GM21576 (cell line): ENCODE results near the gene STAT2.
"Not testable (repeated sequence)": the region's sequence is repeated elsewhere in the genome, so short reads cannot be mapped to it uniquely, and the experiment has no call there.

Experiments
- ATAC-seq: cut with Tn5 transposase; IDR thresholded peaks from one replicate; pipeline ENCODE4 v1.9.1; 2021; ENCODE audit warnings: mild to moderate bottlenecking, moderate library complexity; ENCODE audit not compliant: unreplicated experiment

The STAT2 gene

GRCh38 chr12:56362130-56363059, 2.5 kb upstream of the STAT2 start, which contains the start of gene APOF:
Gene APOF (minus strand): TSS chr12:56362857. CDS start chr12:56362745, 112 bp downstream.
- ATAC-seq: no peak

DNA sequence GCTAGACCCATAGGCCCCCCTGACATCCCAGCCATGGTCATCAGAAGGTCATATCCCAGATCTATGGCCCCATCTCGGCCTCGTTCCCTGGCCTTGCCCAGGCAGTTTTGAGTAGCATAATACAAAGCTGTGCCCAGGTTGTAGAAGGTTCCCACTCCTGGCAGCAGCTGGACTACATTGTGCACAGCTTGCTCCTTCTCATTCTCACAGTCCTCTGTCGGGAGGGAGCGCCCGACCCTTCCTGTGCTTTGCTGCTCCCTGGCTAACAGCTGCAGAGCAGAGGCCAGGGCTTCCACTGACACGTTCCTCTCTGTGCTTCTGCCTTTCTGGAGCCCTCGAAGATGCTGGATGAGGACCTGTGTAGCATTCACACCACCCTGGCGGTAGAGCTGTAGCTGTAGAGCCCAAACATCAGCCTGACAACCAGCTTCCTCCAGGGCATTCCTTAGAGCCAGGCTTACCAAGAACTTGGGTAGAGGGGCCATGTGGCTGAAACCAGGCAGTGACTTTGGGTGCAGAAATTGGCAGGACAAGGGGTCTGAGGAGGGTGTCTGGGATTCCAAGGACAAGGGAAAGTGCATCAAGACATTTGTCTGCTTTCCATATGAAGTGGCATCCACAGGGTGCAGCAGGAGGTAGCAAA, 1.7 kb upstream of the STAT2 start:
- no peak for ATAC-seq

DNA sequence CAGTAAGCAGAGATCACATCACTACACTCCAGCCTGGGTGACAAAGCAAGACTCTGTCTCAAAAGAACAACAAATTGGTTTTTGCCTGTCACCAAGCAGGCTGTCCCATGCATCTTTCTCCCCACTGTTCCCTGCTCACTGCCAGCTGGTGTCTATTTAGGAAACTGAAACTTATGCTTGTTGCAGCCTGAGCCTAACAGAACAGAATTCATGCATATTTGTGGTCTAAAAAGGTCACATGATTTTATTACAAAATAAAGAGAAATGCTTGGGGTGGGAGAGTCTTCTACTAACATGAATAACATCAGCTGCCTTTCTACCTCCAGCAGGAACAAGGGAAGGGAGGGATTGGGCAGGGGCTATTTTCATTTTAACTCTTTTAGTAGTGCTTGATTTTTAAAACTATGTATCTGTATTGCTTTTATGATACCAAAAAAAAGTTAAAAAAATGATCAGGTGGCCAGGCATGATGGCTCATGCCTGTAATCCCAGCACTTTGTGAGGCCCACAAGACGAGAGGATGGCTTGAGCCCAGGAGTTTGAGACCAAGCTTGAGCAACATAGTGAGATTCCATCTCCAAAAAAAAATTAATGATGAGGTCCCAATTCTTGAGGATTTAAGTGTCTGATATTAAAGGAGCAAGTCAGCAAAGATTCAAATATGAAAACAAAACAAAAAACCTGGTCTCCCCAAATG, 923 bp downstream of the STAT2 start:
- no peak for ATAC-seq

DNA sequence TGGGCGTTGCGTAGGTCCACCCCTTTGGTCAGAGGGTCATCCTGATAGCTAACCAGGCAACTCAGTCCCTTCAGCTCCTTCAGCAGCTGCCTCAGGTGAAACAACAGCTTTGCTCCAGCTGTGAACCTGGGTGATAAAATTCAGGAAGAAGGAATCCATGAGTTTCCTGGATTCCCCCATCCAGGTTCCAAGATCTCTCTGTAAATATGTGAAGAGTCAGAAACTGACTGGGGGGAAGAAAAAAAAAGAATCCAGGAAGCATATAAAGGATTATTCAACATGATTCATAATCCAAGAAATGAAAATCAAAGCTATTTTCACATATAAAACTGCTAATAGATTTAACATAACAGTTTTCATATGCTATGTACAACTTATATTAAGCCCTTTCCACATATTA, 8.6 kb downstream of the STAT2 start:
- no peak for ATAC-seq

GRCh38 chr12:56350662-56351061, 9.2 kb downstream of the STAT2 start:
- no peak for ATAC-seq

DNA sequence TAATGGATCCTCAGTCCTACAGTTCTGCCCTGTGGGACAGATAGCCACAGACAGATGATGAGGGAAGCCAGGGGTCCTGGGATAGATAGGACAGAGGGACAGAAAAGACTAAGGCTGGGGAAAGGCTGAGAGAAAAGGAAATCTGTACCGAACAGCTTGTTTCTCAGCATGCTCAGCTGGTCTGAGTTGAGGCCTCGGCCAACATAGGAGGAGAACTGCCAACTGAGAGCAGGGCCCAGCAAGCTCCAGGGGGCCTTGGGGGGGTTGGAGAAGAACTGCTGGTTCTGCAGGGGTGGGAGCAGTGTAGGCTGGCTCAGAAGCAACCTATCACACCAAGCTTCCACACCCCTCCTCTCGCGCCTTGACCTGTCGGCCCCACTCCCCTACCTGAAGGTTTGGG, 11.1 kb downstream of the STAT2 start:
- no peak for ATAC-seq

GRCh38 chr12:56347255-56347654, 12.7 kb downstream of the STAT2 start:
- ATAC-seq: not testable (repeated sequence)

DNA sequence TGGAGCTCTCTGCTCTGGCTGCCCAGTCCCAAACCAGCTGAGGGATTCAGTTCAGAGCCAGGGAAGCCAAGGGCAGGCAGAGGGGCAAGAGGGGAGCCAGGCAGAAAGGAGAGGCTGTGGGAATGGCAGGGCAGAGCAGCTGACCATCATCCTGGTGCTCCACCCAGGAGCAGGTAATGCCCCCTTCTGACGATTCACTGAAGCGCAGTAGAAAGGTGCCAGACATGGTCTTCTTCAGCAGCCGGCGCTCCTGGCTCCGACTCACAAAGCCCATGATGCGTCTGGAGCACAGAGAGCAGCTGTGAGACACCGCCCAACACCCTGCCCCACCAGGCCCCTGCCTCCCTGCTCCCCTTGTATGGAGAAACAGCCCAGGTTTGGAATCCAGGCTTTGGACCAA, 13.2 kb downstream of the STAT2 start:
- ATAC-seq: no peak

- ATAC-seq: not testable (repeated sequence)
Measured at GRCh38 chr12:56342290-56342689, 17.6 kb downstream of the STAT2 start.

GRCh38 chr12:56341616-56342015, 18.3 kb downstream of the STAT2 start:
- no peak for ATAC-seq

- ATAC-seq: no peak
Measured at GRCh38 chr12:56339158-56339422, 20.8 kb downstream of the STAT2 start.

GRCh38 chr12:56338308-56339157, 21.4 kb downstream of the STAT2 start, which contains the start of gene IL23A:
Gene IL23A (plus strand): TSS chr12:56338884. CDS start chr12:56339045, 161 bp downstream.
- peak; percentile 35 for ATAC-seq

GRCh38 chr12:56337753-56338251, 22.1 kb downstream of the STAT2 start:
- no peak for ATAC-seq

DNA sequence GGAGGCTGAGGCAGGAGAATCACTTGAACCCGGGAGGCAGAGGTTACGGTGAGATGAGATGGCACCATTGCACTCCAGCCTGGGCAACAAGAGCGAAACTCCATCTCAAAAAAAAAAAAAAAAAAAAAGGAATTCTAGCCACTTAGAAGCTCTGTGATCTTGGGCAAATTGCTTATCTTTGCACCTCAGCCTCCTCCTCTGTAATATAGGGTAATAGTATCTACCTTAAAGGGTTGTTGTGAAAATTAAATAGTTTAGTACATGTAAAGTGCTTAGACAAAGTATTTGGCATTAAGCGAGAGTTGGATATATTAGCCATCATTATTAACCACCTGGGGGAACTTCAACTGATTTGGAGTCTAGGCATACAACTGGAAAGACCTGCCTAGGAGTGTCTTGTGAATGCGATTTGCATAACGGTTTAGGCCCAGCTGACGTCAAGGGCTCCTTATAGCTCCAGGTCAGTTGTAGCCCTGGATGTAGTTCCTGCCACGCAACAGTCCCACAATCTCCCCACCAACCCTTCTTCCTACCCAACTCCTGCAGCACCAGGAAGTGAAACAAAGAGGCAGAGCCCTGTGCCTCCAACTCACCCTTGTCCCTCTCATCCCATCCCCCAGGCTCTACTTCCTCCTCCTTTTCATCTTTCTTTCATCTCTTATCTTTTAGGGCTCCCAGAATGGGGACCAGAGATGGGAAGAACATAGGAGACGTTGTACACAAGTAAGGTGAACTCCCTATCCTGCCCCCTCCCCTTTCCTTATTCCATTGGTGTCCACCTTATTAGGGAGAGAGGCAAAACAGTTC, 23.3 kb downstream of the STAT2 start:
- ATAC-seq: no peak

GRCh38 chr12:56335527-56335926, 24.4 kb downstream of the STAT2 start:
- not testable (repeated sequence) for ATAC-seq

GRCh38 chr12:56334490-56334793, 25.5 kb downstream of the STAT2 start:
- ATAC-seq: no peak

- peak; percentile 88 for ATAC-seq
Measured at GRCh38 chr12:56333679-56334489, 26.0 kb downstream of the STAT2 start, which contains the start of gene PAN2. Gene PAN2 (minus strand): TSS chr12:56334000. CDS start chr12:56333094, 906 bp downstream.

DNA sequence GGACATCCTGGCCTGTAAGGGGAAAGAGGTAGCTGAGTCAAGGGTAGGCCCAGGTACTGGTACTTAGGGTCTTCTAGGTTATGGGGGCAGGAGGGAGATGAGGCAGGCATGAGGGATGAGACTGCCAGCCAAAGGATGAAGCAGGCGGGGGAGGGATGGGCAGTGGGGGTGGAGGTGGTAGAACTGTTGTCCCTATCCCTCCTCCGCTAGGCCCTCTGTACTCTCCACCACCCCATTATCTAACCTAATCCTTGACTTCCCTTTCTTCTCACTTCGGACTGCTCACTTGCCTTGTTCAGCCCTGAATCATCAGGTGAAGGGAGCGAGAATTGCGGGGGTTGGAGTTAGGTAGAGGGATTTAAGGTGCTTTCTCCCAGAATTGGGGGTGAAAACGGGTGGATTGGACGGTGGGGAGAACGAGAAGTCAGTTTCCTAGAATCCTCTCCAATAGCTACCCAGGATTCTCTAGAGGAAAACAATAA, 26.7 kb downstream of the STAT2 start:
- no peak for ATAC-seq
